LNCaP clone FGC (cell line): ENCODE measurements around the gene PPP1R14D.

Experiments
- DNase-seq: peaks from one replicate; pipeline ENCODE4 v3.0.0-alpha.2; 2011; ENCODE audit warnings: low read depth
- H3K4me3 ChIP-seq: 2 replicates; pipeline ENCODE4 v1.5.1; 2011; ENCODE audit warnings: mild to moderate bottlenecking, low read depth, low read length, control low read depth
- CTCF ChIP-seq: IDR thresholded peaks from 2 replicates; pipeline ENCODE4 v1.5.1; 2012; ENCODE audit warnings: mild to moderate bottlenecking; ENCODE audit not compliant: control insufficient read depth, insufficient read depth; ENCODE audit errors: extremely low read depth

The PPP1R14D gene

GRCh38 chr15:40796512-40796911 is 32.0 kb downstream of the PPP1R14D start:
- DNase-seq: no peak
- TF ChIP-seq CTCF: no peak
- H3K4me3 ChIP-seq: no peak overlapping the region

- TF ChIP-seq CTCF: no peak
- H3K4me3 ChIP-seq: no peak overlapping the region
- peak; percentile 14 for DNase-seq
These were observed 32.5 kb downstream of the PPP1R14D start for GRCh38 chr15:40796041-40796440.

- TF ChIP-seq CTCF: no peak
- no peak overlapping the region for H3K4me3 ChIP-seq
- DNase-seq: no peak
These were observed 35.1 kb downstream of the PPP1R14D start for GRCh38 chr15:40793216-40793989.

- no peak for DNase-seq
- no peak overlapping the region for H3K4me3 ChIP-seq
- no peak for TF ChIP-seq CTCF
These were observed 36.1 kb downstream of the PPP1R14D start for GRCh38 chr15:40792394-40792793.

- TF ChIP-seq CTCF: no peak
- H3K4me3 ChIP-seq: no peak overlapping the region
- no peak for DNase-seq
These were observed 37.8 kb downstream of the PPP1R14D start for GRCh38 chr15:40790718-40791117.

- no peak for TF ChIP-seq CTCF
- H3K4me3 ChIP-seq: no peak overlapping the region
- no peak for DNase-seq
These were observed 38.5 kb downstream of the PPP1R14D start for GRCh38 chr15:40789999-40790398.

- DNase-seq: no peak
- no peak for TF ChIP-seq CTCF
- no peak overlapping the region for H3K4me3 ChIP-seq
These were observed 39.4 kb downstream of the PPP1R14D start for GRCh38 chr15:40789119-40789518.
